AG10803 (cell line): ENCODE data around the gene CLEC16A.
A peak's percentile ranks its signal among the peaks of the same experiment; 100 is the strongest.

Experiments
- DNase-seq: peaks from one replicate; pipeline ENCODE4 v3.0.0; 2010; ENCODE audit warnings: low read depth
- H3K4me3 ChIP-seq: 2 replicates; pipeline ENCODE4 v1.5.1; 2011; ENCODE audit warnings: mild to moderate bottlenecking, low read length, control low read depth
- TF ChIP-seq, protein P1 (sequence below): conservative IDR thresholded peaks from 2 replicates; pipeline ENCODE4 v1.5.1; 2011; ENCODE audit warnings: mild to moderate bottlenecking, low read length, control low read depth, inconsistent platforms

The CLEC16A gene

GRCh38 chr16:11204513-11205047 lies 260.2 kb downstream of the CLEC16A start:
- no peak for DNase-seq
- no peak overlapping the region for H3K4me3 ChIP-seq
- TF ChIP-seq, protein P1, sequence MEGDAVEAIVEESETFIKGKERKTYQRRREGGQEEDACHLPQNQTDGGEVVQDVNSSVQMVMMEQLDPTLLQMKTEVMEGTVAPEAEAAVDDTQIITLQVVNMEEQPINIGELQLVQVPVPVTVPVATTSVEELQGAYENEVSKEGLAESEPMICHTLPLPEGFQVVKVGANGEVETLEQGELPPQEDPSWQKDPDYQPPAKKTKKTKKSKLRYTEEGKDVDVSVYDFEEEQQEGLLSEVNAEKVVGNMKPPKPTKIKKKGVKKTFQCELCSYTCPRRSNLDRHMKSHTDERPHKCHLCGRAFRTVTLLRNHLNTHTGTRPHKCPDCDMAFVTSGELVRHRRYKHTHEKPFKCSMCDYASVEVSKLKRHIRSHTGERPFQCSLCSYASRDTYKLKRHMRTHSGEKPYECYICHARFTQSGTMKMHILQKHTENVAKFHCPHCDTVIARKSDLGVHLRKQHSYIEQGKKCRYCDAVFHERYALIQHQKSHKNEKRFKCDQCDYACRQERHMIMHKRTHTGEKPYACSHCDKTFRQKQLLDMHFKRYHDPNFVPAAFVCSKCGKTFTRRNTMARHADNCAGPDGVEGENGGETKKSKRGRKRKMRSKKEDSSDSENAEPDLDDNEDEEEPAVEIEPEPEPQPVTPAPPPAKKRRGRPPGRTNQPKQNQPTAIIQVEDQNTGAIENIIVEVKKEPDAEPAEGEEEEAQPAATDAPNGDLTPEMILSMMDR, result no peak

- TF ChIP-seq, protein P1, result no peak
- no peak overlapping the region for H3K4me3 ChIP-seq
- DNase-seq, result no peak
Observed at GRCh38 chr16:11205065-11205699, 260.8 kb downstream of the CLEC16A start.

GRCh38 chr16:11205754-11206581 lies 261.6 kb downstream of the CLEC16A start:
- peak; percentile 28 for DNase-seq
- TF ChIP-seq, protein P1, result no peak
- H3K4me3 ChIP-seq, result no peak overlapping the region

DNA sequence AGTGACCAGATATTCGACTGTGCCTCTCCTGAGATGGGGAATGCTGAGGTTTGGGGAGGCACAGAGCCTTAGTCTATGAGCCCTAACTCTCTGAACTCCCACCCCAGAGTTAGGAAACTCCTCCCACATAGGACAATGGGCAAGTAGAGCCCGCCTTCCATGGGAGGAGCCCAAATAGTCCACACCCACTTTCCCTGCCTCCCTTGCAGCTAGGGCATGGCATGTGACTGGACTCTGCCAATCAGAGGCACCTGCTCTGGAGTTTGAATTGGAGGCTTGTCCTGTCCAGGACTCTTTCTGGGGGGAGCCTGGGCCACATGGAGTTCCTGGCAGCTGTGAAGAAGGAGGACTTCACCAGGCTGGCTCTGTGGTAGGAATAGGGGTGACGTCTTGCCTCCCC lies 263.3 kb downstream of the CLEC16A start:
- TF ChIP-seq, protein P1, result no peak
- no peak for DNase-seq
- H3K4me3 ChIP-seq, result no peak overlapping the region

GRCh38 chr16:11208916-11209665 lies 264.7 kb downstream of the CLEC16A start:
- no peak overlapping the region for H3K4me3 ChIP-seq
- peak; percentile 24 for DNase-seq
- TF ChIP-seq, protein P1, result no peak

DNA sequence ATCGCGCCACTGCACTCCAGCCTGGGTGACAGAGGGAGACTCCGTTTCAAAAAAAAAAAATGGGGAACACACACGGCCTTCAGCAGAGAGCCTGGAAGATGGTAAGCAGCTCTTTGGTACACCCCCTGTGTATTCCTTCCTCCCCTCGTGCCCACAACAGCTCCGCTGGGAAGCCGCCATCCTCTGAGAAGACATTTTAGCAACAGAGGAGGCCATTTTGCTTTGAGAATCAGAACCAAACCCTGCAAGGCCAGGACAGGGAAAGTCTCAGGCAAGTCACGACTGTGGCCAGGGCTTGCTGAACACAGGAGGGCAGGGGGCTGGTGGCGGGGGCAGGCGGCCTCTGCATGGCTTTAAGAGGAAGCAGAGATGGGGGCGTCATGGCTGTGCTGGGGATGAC lies 265.9 kb downstream of the CLEC16A start:
- no peak for DNase-seq
- TF ChIP-seq, protein P1, result no peak
- no peak overlapping the region for H3K4me3 ChIP-seq
